GM12872 (cell line): Measurements from ENCODE around the gene SPDEF.

Experiments used
- TF ChIP-seq, protein P1 (sequence below): IDR thresholded peaks from 3 replicates; pipeline ENCODE4 v1.5.1; 2011; ENCODE audit warnings: low read depth, mild to moderate bottlenecking, low read length, moderate library complexity; ENCODE audit not compliant: insufficient read depth

The SPDEF gene

GRCh38 chr6:34514593-34515472, 41.3 kb downstream of the SPDEF start:
- TF ChIP-seq, protein P1, sequence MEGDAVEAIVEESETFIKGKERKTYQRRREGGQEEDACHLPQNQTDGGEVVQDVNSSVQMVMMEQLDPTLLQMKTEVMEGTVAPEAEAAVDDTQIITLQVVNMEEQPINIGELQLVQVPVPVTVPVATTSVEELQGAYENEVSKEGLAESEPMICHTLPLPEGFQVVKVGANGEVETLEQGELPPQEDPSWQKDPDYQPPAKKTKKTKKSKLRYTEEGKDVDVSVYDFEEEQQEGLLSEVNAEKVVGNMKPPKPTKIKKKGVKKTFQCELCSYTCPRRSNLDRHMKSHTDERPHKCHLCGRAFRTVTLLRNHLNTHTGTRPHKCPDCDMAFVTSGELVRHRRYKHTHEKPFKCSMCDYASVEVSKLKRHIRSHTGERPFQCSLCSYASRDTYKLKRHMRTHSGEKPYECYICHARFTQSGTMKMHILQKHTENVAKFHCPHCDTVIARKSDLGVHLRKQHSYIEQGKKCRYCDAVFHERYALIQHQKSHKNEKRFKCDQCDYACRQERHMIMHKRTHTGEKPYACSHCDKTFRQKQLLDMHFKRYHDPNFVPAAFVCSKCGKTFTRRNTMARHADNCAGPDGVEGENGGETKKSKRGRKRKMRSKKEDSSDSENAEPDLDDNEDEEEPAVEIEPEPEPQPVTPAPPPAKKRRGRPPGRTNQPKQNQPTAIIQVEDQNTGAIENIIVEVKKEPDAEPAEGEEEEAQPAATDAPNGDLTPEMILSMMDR, result no peak

DNA sequence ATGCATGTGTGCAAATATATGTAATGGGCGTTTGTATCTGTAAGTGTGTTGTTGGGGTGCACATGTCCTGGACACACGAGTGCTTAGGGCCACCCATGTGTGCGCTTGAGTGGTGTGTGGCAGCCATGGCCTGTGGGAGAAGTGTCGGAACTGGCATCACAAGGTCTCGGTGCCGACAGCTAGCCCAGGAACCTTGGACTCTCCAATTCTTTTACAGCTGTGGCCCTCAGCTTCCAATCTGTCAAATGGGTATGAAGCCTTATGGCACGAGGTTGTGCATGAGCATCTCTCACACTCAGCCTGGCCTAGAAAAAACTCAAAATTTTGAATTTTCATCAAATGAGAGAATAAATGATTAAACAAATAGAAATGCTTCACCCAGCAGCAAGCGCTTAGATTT, 42.0 kb downstream of the SPDEF start:
- TF ChIP-seq, protein P1, result no peak

- TF ChIP-seq, protein P1, result no peak
Measured at GRCh38 chr6:34513646-34514045, 42.5 kb downstream of the SPDEF start.

DNA sequence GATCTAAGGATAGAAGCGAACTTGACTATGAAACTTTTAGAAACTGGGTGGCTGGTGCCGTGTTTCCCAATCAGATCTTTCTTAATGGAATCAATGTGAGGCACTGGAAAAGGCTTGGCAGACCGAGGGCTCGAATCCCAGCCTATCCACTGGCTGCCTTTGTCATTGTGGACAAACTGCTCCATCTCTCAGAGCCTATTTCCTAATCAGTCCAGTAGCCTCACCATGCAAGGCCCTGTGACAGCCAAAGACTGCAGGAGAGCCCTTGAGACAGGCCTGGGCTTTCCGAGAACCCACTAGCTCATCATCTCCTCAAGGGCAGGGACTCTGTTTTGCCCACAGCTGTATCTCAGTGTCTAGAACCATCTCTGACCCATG, 43.4 kb downstream of the SPDEF start:
- TF ChIP-seq, protein P1, result no peak

DNA sequence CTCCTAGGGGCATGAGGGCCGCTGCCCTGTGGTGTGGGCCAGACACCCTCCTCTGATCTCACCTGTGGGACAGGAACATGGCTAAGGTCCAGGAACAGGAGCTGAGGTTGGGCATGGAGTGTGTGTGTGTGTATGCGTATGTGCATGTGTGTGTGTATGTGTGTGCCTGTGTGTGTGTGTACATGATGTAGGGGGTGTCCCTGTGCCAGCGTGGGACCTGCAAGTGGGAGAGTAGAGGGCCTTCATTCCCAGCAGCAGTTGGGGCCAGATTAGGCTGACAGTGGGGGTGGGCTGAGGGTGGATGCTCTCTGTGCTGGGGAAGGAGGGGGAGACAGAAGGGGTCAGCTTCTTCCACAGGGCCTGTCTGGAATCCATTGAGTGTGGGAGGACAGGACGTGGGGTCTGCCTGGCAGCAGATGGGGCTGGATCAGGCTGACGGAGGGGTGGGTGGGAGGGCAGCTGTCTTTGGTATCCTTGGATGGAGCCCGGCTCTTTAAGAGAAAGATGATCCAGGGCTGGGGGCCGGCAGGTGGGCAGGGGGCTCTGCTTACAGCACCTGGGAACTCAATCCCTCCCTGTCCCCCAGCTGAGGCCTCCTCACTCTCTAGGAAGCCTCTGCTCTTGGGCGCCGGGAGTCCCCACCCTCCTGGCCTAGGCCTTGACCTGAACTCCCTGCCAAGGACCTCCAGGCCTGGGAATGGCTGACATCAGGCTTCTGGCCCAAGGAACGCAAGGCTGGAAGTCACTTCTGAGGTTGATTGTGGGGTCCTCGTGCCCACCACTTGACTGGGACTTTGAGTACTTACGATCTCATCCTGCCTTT, 44.0 kb downstream of the SPDEF start:
- TF ChIP-seq, protein P1, result no peak

GRCh38 chr6:34511214-34511914, 44.8 kb downstream of the SPDEF start:
- TF ChIP-seq, protein P1, result no peak

GRCh38 chr6:34510299-34510698, 45.8 kb downstream of the SPDEF start:
- TF ChIP-seq, protein P1, result no peak
